ENCODE results near the gene PCNX3. TPM values are rescaled to one million over a fixed set of nuclear protein-coding genes. Genes with fewer than 3 reads are reported as not detected.

Gene PCNX3
- total and polyA plus RNA-seq, 2 of the 4 experiments (the other 2 are of a cell fraction): 5.6 to 33.2 TPM

DNA sequence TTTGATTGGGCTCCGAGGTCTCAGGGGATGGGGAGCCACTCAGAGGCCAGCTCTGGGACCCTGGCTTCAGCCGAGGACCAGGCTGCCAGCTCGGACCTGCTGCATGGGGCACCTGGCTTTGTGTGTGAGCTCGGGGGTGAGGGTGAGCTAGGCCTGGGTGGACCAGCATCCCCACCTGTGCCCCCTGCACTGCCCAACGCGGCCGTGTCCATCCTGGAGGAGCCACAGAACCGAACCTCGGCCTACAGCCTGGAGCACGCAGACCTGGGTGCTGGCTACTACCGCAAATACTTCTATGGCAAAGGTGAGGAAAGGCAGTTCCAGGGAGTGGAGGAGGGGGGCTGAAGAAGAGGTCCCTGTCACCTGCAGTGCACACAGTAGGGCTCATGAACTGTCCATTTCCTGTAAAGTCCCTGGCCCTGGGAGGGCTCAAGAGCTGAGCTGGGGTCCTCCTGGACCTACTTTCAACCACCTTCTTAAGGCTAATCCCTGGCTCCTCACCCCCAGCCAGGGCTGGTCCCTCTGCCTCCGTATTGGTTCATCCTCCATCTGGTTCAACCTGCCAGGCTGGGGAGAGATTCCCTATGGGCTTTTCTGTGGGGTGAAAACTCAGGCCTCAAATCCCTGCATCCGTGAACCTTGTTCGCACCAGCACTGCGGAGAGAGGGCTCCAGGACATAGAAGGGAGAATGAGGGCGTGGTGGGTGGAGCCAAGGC is 25.9 kb downstream of the PCNX3 start:
- no peak overlapping the region for H4K8ac ChIP-seq (ENCODE audit: low read depth in 2 of 2, low read length in 2 of 2)
- no peak overlapping the region for H3K4me2 ChIP-seq (ENCODE audit: low read depth, low read length)
- H3K18ac ChIP-seq (ENCODE audit: low read depth, low read length): no peak overlapping the region
- in situ Hi-C loops (cut with MboI; ENCODE audit: low sequenced_read_pairs) (no loop called here), intact Hi-C loops (cut with micrococcal nuclease) (no loop called here), dilution Hi-C loops (cut with HindIII; ENCODE audit: low sequenced_read_pairs, unreplicated experiment) (no loop called here)
- H3K9me1 ChIP-seq (ENCODE audit: insufficient read depth, low read length): peaks cover 19% of the 10 kb centered on the region
- H3K79me1 ChIP-seq (ENCODE audit: low read depth in 1 of 2, low read length in 2 of 2): peaks cover 11 to 62% of the 10 kb centered on the region in 2 experiments
- no peaks in the 10 kb centered on the region for H3K9me3 ChIP-seq (ENCODE audit: control insufficient read depth, insufficient read depth, low read length)
- WGBS, 2 experiments (ENCODE audit: extremely low coverage in 2 of 2, insufficient read length in 1 of 2): 91% methylated on average over 8 of the region's 16 CpGs; no CpG with 5 or more reads in 1 of the 2 experiments
- 0 out of 2 replicates have a peak overlapping the region, but pooled peaks have one; percentile 13 for H2AK5ac ChIP-seq (ENCODE audit: low read depth, low read length)
- DNase-seq (no peak), ATAC-seq (ENCODE audit: low read depth) (no peak)
- H3K14ac ChIP-seq (replicated peaks; ENCODE audit: low read depth, low read length): no peak overlapping the region
- H2BK20ac ChIP-seq (ENCODE audit: low read depth, low read length): no peak overlapping the region
- H3K4ac ChIP-seq (ENCODE audit: low read depth, low read length): no peak overlapping the region
- peak overlapping the region; percentile 72 for H2AFZ ChIP-seq (replicated peaks; ENCODE audit: low read length, poor library complexity)
- CTCF ChIA-PET: no interaction called here
- BruUV-seq (replicated peaks): no TSS peak
- no peak overlapping the region for H3K9ac ChIP-seq (ENCODE audit: low read depth, low read length)
- H3K27ac ChIP-seq (ENCODE audit: insufficient read depth, low read length): no peak overlapping the region
- peaks cover 14% of the 10 kb centered on the region for H3K4me1 ChIP-seq (ENCODE audit: control insufficient read depth, insufficient read depth, low read length)
- H2AK9ac ChIP-seq (replicated peaks; ENCODE audit: low read depth, low read length, poor library complexity): peak overlapping the region; percentile 63
- H4K20me1 ChIP-seq (ENCODE audit: insufficient read depth, low read length): peaks cover 26% of the 10 kb centered on the region; the same call in 1 of the 2 replicates
- no peak overlapping the region for H2BK5ac ChIP-seq (ENCODE audit: low read depth, low read length, poor library complexity, severe bottlenecking)
- POLR2A ChIA-PET (ENCODE audit: unreplicated experiment): no interaction called here
- H4K5ac ChIP-seq (ENCODE audit: low read depth, low read length): no peak overlapping the region; the same call in 1 of the 2 replicates
- no peaks in the 10 kb centered on the region for H3K27me3 ChIP-seq (ENCODE audit: control insufficient read depth, insufficient read depth, low read length)
- no peak for TF ChIP-seq SMC3 (IDR thresholded peaks at IDR 0.05; ENCODE audit: low read depth, low read length)
- TF ChIP-seq MAZ (IDR thresholded peaks at IDR 0.05; ENCODE audit: borderline replicate concordance, low read depth, low read length): no peak
- no peak for TF ChIP-seq FOS (IDR thresholded peaks at IDR 0.05; ENCODE audit: low read depth, low read length)
- TF ChIP-seq RAD21 (IDR thresholded peaks at IDR 0.05; ENCODE audit: low read length): no peak
- TF ChIP-seq CEBPB (IDR thresholded peaks at IDR 0.05; ENCODE audit: low read depth, low read length): no peak
- TF ChIP-seq, protein P1, sequence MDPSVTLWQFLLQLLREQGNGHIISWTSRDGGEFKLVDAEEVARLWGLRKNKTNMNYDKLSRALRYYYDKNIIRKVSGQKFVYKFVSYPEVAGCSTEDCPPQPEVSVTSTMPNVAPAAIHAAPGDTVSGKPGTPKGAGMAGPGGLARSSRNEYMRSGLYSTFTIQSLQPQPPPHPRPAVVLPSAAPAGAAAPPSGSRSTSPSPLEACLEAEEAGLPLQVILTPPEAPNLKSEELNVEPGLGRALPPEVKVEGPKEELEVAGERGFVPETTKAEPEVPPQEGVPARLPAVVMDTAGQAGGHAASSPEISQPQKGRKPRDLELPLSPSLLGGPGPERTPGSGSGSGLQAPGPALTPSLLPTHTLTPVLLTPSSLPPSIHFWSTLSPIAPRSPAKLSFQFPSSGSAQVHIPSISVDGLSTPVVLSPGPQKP (IDR thresholded peaks at IDR 0.05; ENCODE audit: borderline replicate concordance, low read depth, low read length): no peak
- TF ChIP-seq, protein P2, sequence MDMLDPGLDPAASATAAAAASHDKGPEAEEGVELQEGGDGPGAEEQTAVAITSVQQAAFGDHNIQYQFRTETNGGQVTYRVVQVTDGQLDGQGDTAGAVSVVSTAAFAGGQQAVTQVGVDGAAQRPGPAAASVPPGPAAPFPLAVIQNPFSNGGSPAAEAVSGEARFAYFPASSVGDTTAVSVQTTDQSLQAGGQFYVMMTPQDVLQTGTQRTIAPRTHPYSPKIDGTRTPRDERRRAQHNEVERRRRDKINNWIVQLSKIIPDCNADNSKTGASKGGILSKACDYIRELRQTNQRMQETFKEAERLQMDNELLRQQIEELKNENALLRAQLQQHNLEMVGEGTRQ (IDR thresholded peaks at IDR 0.05; ENCODE audit: low read depth, low read length): no peak
- no peak for TF ChIP-seq POLR2A (IDR thresholded peaks at IDR 0.05; ENCODE audit: low read depth, low read length)
- no peak for TF ChIP-seq MXI1 (IDR thresholded peaks at IDR 0.05; ENCODE audit: borderline replicate concordance, low read depth, low read length)
- TF ChIP-seq CHD1 (IDR thresholded peaks at IDR 0.05; ENCODE audit: low read depth, low read length): no peak
- TF ChIP-seq MAFK (IDR thresholded peaks at IDR 0.05; ENCODE audit: low read depth, low read length): no peak
- no peak overlapping the region for H3K4me3 ChIP-seq (ENCODE audit: insufficient read depth, low read depth, low read length)
- no peak overlapping the region for H2BK15ac ChIP-seq (ENCODE audit: low read depth, low read length)
- H2BK120ac ChIP-seq (ENCODE audit: low read depth, low read length): no peak overlapping the region
- H3K23ac ChIP-seq (ENCODE audit: low read depth, low read length): no peak overlapping the region
- H4K91ac ChIP-seq (ENCODE audit: insufficient read depth, low read depth, low read length): no peak overlapping the region
- H3K56ac ChIP-seq (ENCODE audit: extremely low read depth, insufficient read depth, low read length): no peak overlapping the region
- peaks cover 17% of the 10 kb centered on the region for H3K36me3 ChIP-seq (ENCODE audit: control insufficient read depth, insufficient read depth, low read length)
